H9 (cell line): ENCODE data around the gene SPTBN1. TPM values are rescaled to one million over a fixed set of nuclear protein-coding genes. Genes with fewer than 3 reads are reported as not detected.

Experiments used
- DNase-seq: peaks from one replicate; pipeline ENCODE4 v3.0.0-alpha.2; 2017
- H2AFZ ChIP-seq: one replicate; pipeline ENCODE4 v1.6.1; 2013; ENCODE audit warnings: mild to moderate bottlenecking, low read length, control low read depth, moderate library complexity
- H2AK5ac ChIP-seq: 2 replicates; pipeline ENCODE4 v1.6.1; 2013; ENCODE audit warnings: low read length, control low read depth, mixed read lengths; ENCODE audit not compliant: insufficient read length
- H2BK120ac ChIP-seq: one replicate; pipeline ENCODE4 v1.6.1; 2013; ENCODE audit warnings: low read depth, mild to moderate bottlenecking, low read length, control low read depth, inconsistent platforms; ENCODE audit not compliant: poor library complexity, severe bottlenecking
- H2BK12ac ChIP-seq: 2 replicates; pipeline ENCODE4 v1.6.1; 2013; ENCODE audit warnings: low read length, control low read depth, mixed read lengths, low read depth; ENCODE audit not compliant: insufficient read length
- H2BK15ac ChIP-seq: 2 replicates; pipeline ENCODE4 v1.6.1; 2013; ENCODE audit warnings: low read depth, low read length, control low read depth
- H2BK20ac ChIP-seq: one replicate; pipeline ENCODE4 v1.6.1; 2013; ENCODE audit warnings: low read depth, mild to moderate bottlenecking, low read length, control low read depth, inconsistent platforms; ENCODE audit not compliant: poor library complexity, severe bottlenecking
- H2BK5ac ChIP-seq: 2 replicates; pipeline ENCODE4 v1.6.1; 2013; ENCODE audit warnings: low read length, control low read depth, mixed read lengths; ENCODE audit not compliant: insufficient read length
- H3K14ac ChIP-seq: 2 replicates; pipeline ENCODE4 v1.6.1; 2013; ENCODE audit warnings: low read length, control low read depth; ENCODE audit not compliant: insufficient read depth
- H3K18ac ChIP-seq: 2 replicates; pipeline ENCODE4 v1.6.1; 2013; ENCODE audit warnings: low read depth, mild to moderate bottlenecking, mixed read lengths, low read length, control low read depth; ENCODE audit not compliant: insufficient read length
- H3K23ac ChIP-seq: 2 replicates; pipeline ENCODE4 v1.6.1; 2013; ENCODE audit warnings: low read length, control low read depth, mixed read lengths, low read depth; ENCODE audit not compliant: insufficient read length
- H3K23me2 ChIP-seq: 2 replicates; pipeline ENCODE4 v1.6.1; 2013; ENCODE audit warnings: low read depth, mild to moderate bottlenecking, mixed read lengths, low read length, control low read depth; ENCODE audit not compliant: insufficient read length, poor library complexity, severe bottlenecking
- H3K27ac ChIP-seq: 2 replicates; pipeline ENCODE4 v1.5.1; 2013; ENCODE audit warnings: low read length, control low read depth, mixed read lengths, low read depth; ENCODE audit not compliant: insufficient read length
- H3K27me3 ChIP-seq: 2 replicates; pipeline ENCODE4 v1.6.1; 2013; ENCODE audit warnings: low read length, control low read depth, inconsistent platforms; ENCODE audit not compliant: insufficient read depth
- H3K4ac ChIP-seq: 2 replicates; pipeline ENCODE4 v1.6.1; 2013; ENCODE audit warnings: low read depth, mild to moderate bottlenecking, control low read depth, inconsistent platforms, low read length, moderate library complexity
- H3K4me1 ChIP-seq: 2 replicates; pipeline ENCODE4 v1.6.1; 2013; ENCODE audit warnings: low read length, control low read depth, inconsistent platforms; ENCODE audit not compliant: insufficient read depth
- H3K4me2 ChIP-seq: 2 replicates; pipeline ENCODE4 v1.6.1; 2013; ENCODE audit warnings: low read length, control low read depth, mixed read lengths; ENCODE audit not compliant: insufficient read length, insufficient read depth
- H3K56ac ChIP-seq: 2 replicates; pipeline ENCODE4 v1.6.1; 2013; ENCODE audit warnings: low read depth, mild to moderate bottlenecking, mixed read lengths, low read length, control low read depth; ENCODE audit not compliant: insufficient read length
- H3K79me1 ChIP-seq: 2 replicates; pipeline ENCODE4 v1.6.1; 2013; ENCODE audit warnings: low read depth, mild to moderate bottlenecking, moderate library complexity, low read length, control low read depth, inconsistent platforms; ENCODE audit not compliant: insufficient read depth, poor library complexity, severe bottlenecking
- H3K79me2 ChIP-seq: 2 replicates; pipeline ENCODE4 v1.6.1; 2013; ENCODE audit warnings: low read length, control low read depth, inconsistent platforms; ENCODE audit not compliant: insufficient read depth
- H3K9ac ChIP-seq: 2 replicates; pipeline ENCODE4 v1.6.1; 2013; ENCODE audit warnings: low read length, control low read depth, mixed read lengths; ENCODE audit not compliant: insufficient read length; ENCODE audit errors: extremely low read depth
- H3K9me3 ChIP-seq: one replicate; pipeline ENCODE4 v1.6.1; 2013; ENCODE audit warnings: low read depth, low read length, inconsistent platforms; ENCODE audit not compliant: control insufficient read depth
- H3T11ph ChIP-seq: one replicate; pipeline ENCODE4 v1.6.1; 2013; ENCODE audit warnings: mild to moderate bottlenecking, low read length, control low read depth, inconsistent platforms
- H4K20me1 ChIP-seq: one replicate; pipeline ENCODE4 v1.6.1; 2013; ENCODE audit not compliant: control insufficient read depth, insufficient read length, insufficient read depth
- H4K5ac ChIP-seq: 2 replicates; pipeline ENCODE4 v1.6.1; 2013; ENCODE audit warnings: low read depth, mild to moderate bottlenecking, mixed read lengths, low read length, control low read depth; ENCODE audit not compliant: insufficient read length
- H4K8ac ChIP-seq: replicated peaks from 2 replicates; pipeline ENCODE4 v1.6.1; 2013; ENCODE audit warnings: low read length, control low read depth, mixed read lengths, low read depth; ENCODE audit not compliant: insufficient read length
- H4K91ac ChIP-seq: 2 replicates; pipeline ENCODE4 v1.6.1; 2013; ENCODE audit warnings: low read depth, mild to moderate bottlenecking, moderate library complexity, mixed read lengths, low read length, control low read depth; ENCODE audit not compliant: insufficient read length
- H3K27ac Mint-ChIP-seq, 3 experiments: 2 replicates in 2 of 3; 3 replicates in 1 of 3; pipeline ENCODE4 v1.8.0; 2020 to 2021; ENCODE audit warnings: mixed read lengths in 3 of 3, mild to moderate bottlenecking in 1 of 3, moderate library complexity in 1 of 3
- H3K27me3 Mint-ChIP-seq: 2 replicates; pipeline ENCODE4 v1.8.0; 2021; ENCODE audit warnings: low read depth, mild to moderate bottlenecking, moderate library complexity, mixed read lengths
- H3K36me3 Mint-ChIP-seq, 3 experiments: 2 replicates in 2 of 3; 3 replicates in 1 of 3; pipeline ENCODE4 v1.8.0; 2020 to 2021; ENCODE audit warnings: low read depth in 3 of 3, mixed read lengths in 3 of 3; ENCODE audit not compliant: insufficient read depth in 1 of 3
- H3K4me1 Mint-ChIP-seq, 2 experiments: 2 replicates each; pipeline ENCODE4 v1.8.0; 2020; ENCODE audit warnings: mixed read lengths in 2 of 2
- H3K4me3 Mint-ChIP-seq, 2 experiments: 2 replicates in 1 of 2; 3 replicates in 1 of 2; pipeline ENCODE4 v1.8.0; 2020 to 2021; ENCODE audit warnings: mild to moderate bottlenecking in 2 of 2, mixed read lengths in 2 of 2, moderate library complexity in 1 of 2
- H3K9me3 Mint-ChIP-seq, 2 experiments: 2 replicates in 1 of 2; 3 replicates in 1 of 2; pipeline ENCODE4 v1.8.0; 2020; ENCODE audit warnings: mild to moderate bottlenecking in 2 of 2, mixed read lengths in 2 of 2, moderate library complexity in 1 of 2
- CTCF ChIP-seq: fragments of 200-600 bp; sonication (generic); conservative IDR thresholded peaks from 3 replicates; pipeline ENCODE4 v1.8.0; 2021; ENCODE audit warnings: antibody characterized with exemption, mild to moderate bottlenecking
- WGBS: extraction: QIAGEN DNeasy Blood & Tissue Kit; methylation state at CpG from one replicate; pipeline ENCODE4 v1.1.7; 2013; ENCODE audit warnings: missing lambda C conversion rate, low lambda C conversion rate, mixed read lengths; ENCODE audit not compliant: insufficient read length; ENCODE audit errors: extremely low coverage; 5-methylcytosine and 5-hydroxymethylcytosine counted together
- total RNA-seq: library from RNA; stranded (reverse); gene quantifications from 2 replicates; pipeline ENCODE4 v1.2.1, GENCODE V29; 2021

SPTBN1 gene
- total RNA-seq, 1 experiment from 2014 or later, result 164 TPM

GRCh38 chr2:54627973-54628372, 171.8 kb downstream of the SPTBN1 start:
- no peak overlapping the region for H2BK5ac ChIP-seq
- Mint-ChIP-seq H3K9me3 (no peaks in the 10 kb centered on the region), H3K4me3 (no peak overlapping the region), H3K4me1 (no peaks in the 10 kb centered on the region), H3K27ac (no peak overlapping the region), H3K36me3 (peaks cover 68 to 95% (median 95%) of the 10 kb centered on the region in 3 experiments), H3K27me3 (no peaks in the 10 kb centered on the region)
- no peaks in the 10 kb centered on the region for H3K79me1 ChIP-seq
- no peak overlapping the region for H3K4me2 ChIP-seq
- no peak overlapping the region for H3K27ac ChIP-seq
- no peak overlapping the region for H3K23ac ChIP-seq
- no peak overlapping the region for H4K91ac ChIP-seq
- no peak overlapping the region for H4K8ac ChIP-seq
- no peak overlapping the region for H2BK15ac ChIP-seq
- H3K56ac ChIP-seq, result no peak overlapping the region
- no peak overlapping the region for H2AK5ac ChIP-seq
- H3K27me3 ChIP-seq, result no peaks in the 10 kb centered on the region
- no peak for TF ChIP-seq CTCF
- H2AFZ ChIP-seq, result no peak overlapping the region
- no peak overlapping the region for H4K5ac ChIP-seq
- H3K9ac ChIP-seq, result no peak overlapping the region
- H3K4ac ChIP-seq, result no peak overlapping the region
- H3K14ac ChIP-seq, result no peak overlapping the region
- no peak for DNase-seq
- no CpG with 5 or more reads among the region's 6 CpGs for WGBS
- no peak overlapping the region for H3K18ac ChIP-seq
- H2BK12ac ChIP-seq, result no peak overlapping the region
- peaks cover 2% of the 10 kb centered on the region for H4K20me1 ChIP-seq
- H3K9me3 ChIP-seq, result no peaks in the 10 kb centered on the region
- no peak overlapping the region for H2BK20ac ChIP-seq
- no peak overlapping the region for H3T11ph ChIP-seq
- H2BK120ac ChIP-seq, result no peak overlapping the region
- H3K79me2 ChIP-seq, result no peaks in the 10 kb centered on the region; the same call in 1 of the 2 replicates
- H3K23me2 ChIP-seq, result no peaks in the 10 kb centered on the region
- H3K4me1 ChIP-seq, result no peaks in the 10 kb centered on the region
